ENCODE measurements around the gene PHACTR3. TPM values are rescaled to one million over a fixed set of nuclear protein-coding genes. Genes with fewer than 3 reads are reported as not detected.

Gene PHACTR3
- total RNA-seq, 1 experiment from 2014 or later, result not detected

GRCh38 chr20:59646487-59646886 is 42.1 kb downstream of the PHACTR3 start:
- H3K27me3 ChIP-seq (ENCODE audit: insufficient read depth, low read length), result no peaks in the 10 kb centered on the region
- H3T11ph ChIP-seq (ENCODE audit: low read length), result no peak overlapping the region
- no peak overlapping the region for H2BK5ac ChIP-seq (ENCODE audit: insufficient read length, low read length)
- H3K4ac ChIP-seq (ENCODE audit: low read depth, low read length), result no peak overlapping the region
- no peaks in the 10 kb centered on the region for H3K23me2 ChIP-seq (ENCODE audit: insufficient read length, low read depth, low read length, poor library complexity, severe bottlenecking)
- H3K18ac ChIP-seq (ENCODE audit: insufficient read length, low read depth, low read length), result no peak overlapping the region
- H4K91ac ChIP-seq (ENCODE audit: insufficient read length, low read depth, low read length), result no peak overlapping the region
- no peak overlapping the region for H2AK5ac ChIP-seq (ENCODE audit: insufficient read length, low read length)
- no peaks in the 10 kb centered on the region for H3K79me2 ChIP-seq (ENCODE audit: insufficient read depth, low read length)
- H2AFZ ChIP-seq (ENCODE audit: low read length), result no peak overlapping the region
- peaks cover 24% of the 10 kb centered on the region for H3K9me3 ChIP-seq (ENCODE audit: control insufficient read depth, low read depth, low read length)
- H2BK120ac ChIP-seq (ENCODE audit: low read depth, low read length, poor library complexity, severe bottlenecking), result no peak overlapping the region
- no peak overlapping the region for H4K8ac ChIP-seq (replicated peaks; ENCODE audit: insufficient read length, low read depth, low read length)
- peaks cover 34 to 97% of the 10 kb centered on the region in 2 experiments for H3K9me3 Mint-ChIP-seq
- H2BK15ac ChIP-seq (ENCODE audit: low read depth, low read length), result no peak overlapping the region
- H3K27ac Mint-ChIP-seq, result no peak overlapping the region
- no peak overlapping the region for H3K27ac ChIP-seq (ENCODE audit: insufficient read length, low read depth, low read length)
- H3K79me1 ChIP-seq (ENCODE audit: insufficient read depth, low read depth, low read length, poor library complexity, severe bottlenecking), result no peaks in the 10 kb centered on the region
- H3K36me3 Mint-ChIP-seq (ENCODE audit: insufficient read depth in 1 of 3, low read depth in 3 of 3), result peaks cover 7 to 14% (median 9%) of the 10 kb centered on the region in 3 experiments; a peak in 5 of 7 replicates
- no peak overlapping the region for H3K14ac ChIP-seq (ENCODE audit: insufficient read depth, low read length)
- H3K23ac ChIP-seq (ENCODE audit: insufficient read length, low read depth, low read length), result no peak overlapping the region
- H3K4me1 ChIP-seq (ENCODE audit: insufficient read depth, low read length), result no peaks in the 10 kb centered on the region
- no peak overlapping the region for H3K56ac ChIP-seq (ENCODE audit: insufficient read length, low read depth, low read length)
- H4K20me1 ChIP-seq (ENCODE audit: control insufficient read depth, insufficient read depth, insufficient read length), result no peaks in the 10 kb centered on the region
- H2BK12ac ChIP-seq (ENCODE audit: insufficient read length, low read depth, low read length), result no peak overlapping the region
- peaks cover 13% of the 10 kb centered on the region for H3K27me3 Mint-ChIP-seq (ENCODE audit: low read depth)
- no CpG with 5 or more reads among the region's 3 CpGs for WGBS (ENCODE audit: extremely low coverage, insufficient read length, low lambda C conversion rate)
- H3K9ac ChIP-seq (ENCODE audit: extremely low read depth, insufficient read length, low read length), result no peak overlapping the region
- H3K4me1 Mint-ChIP-seq, result no peaks in the 10 kb centered on the region
- no peak overlapping the region for H2BK20ac ChIP-seq (ENCODE audit: low read depth, low read length, poor library complexity, severe bottlenecking)
- no peak overlapping the region for H3K4me3 Mint-ChIP-seq
- H4K5ac ChIP-seq (ENCODE audit: insufficient read length, low read depth, low read length), result no peak overlapping the region
- H3K4me2 ChIP-seq (ENCODE audit: insufficient read depth, insufficient read length, low read length), result no peak overlapping the region
- DNase-seq, result no peak
- TF ChIP-seq CTCF (conservative IDR thresholded peaks at IDR 0.05), result no peak

Data from H9 (cell line).